ENCODE measurements around the gene GIN1. TPM values are rescaled to one million over a fixed set of nuclear protein-coding genes. Genes with fewer than 3 reads are reported as not detected.

The GIN1 gene
- polyA plus RNA-seq, 1 donor from 2014 or later = 17.5 TPM

GRCh38 chr5:103138202-103138690 is 18.3 kb upstream of the GIN1 start:
- Histone ChIP-seq H3K4me3 (ENCODE audit: low read length) (no peak overlapping the region), H3K4me2 (ENCODE audit: low read length) (no peak overlapping the region), H3K9me2 (ENCODE audit: insufficient read depth, low read length) (no peaks in the 10 kb centered on the region), H3K36me3 (ENCODE audit: insufficient read depth, low read length) (no peaks in the 10 kb centered on the region), H3K27me3 (ENCODE audit: insufficient read depth, low read depth, low read length) (no peaks in the 10 kb centered on the region), H3K9me3 (ENCODE audit: low read length) (no peaks in the 10 kb centered on the region), H4K20me1 (ENCODE audit: insufficient read depth) (no peaks in the 10 kb centered on the region), H3F3A (ENCODE audit: insufficient read depth, low read length, poor library complexity, severe bottlenecking) (no peaks in the 10 kb centered on the region), H3K27ac (ENCODE audit: low read length) (no peak overlapping the region), H3K79me2 (replicated peaks; ENCODE audit: insufficient read depth, low read length) (no peaks in the 10 kb centered on the region), H3K9ac (ENCODE audit: low read length) (no peak overlapping the region), H2AFZ (ENCODE audit: low read depth, low read length) (no peak overlapping the region)
- TF ChIP-seq MXI1 (conservative IDR thresholded peaks at IDR 0.05; ENCODE audit: poor library complexity, severe bottlenecking) (no peak), EP300 (conservative IDR thresholded peaks at IDR 0.05; ENCODE audit: poor library complexity, severe bottlenecking) (no peak), EZH2 (IDR thresholded peaks at IDR 0.05; ENCODE audit: borderline replicate concordance, insufficient read depth, low read length, poor library complexity, severe bottlenecking) (no peak), CTCF (IDR thresholded peaks at IDR 0.05; ENCODE audit: poor library complexity, severe bottlenecking) (no peak), TAF1 (IDR thresholded peaks at IDR 0.05; ENCODE audit: low read depth) (no peak), REST (IDR thresholded peaks at IDR 0.05; ENCODE audit: borderline replicate concordance) (no peak), POLR2AphosphoS5 (IDR thresholded peaks at IDR 0.05) (no peak), RAD21 (conservative IDR thresholded peaks at IDR 0.05) (no peak), SMC3 (conservative IDR thresholded peaks at IDR 0.05; ENCODE audit: poor library complexity) (no peak)

GRCh38 chr5:103135461-103135860 is 15.5 kb upstream of the GIN1 start:
- no peaks in the 10 kb centered on the region for H3K36me3 ChIP-seq (ENCODE audit: insufficient read depth, low read length)
- no peak overlapping the region for H3K4me3 ChIP-seq (ENCODE audit: low read length)

More at GRCh38 chr5:103135461-103135860, 15.5 kb upstream of the GIN1 start:
- H3K27ac ChIP-seq (ENCODE audit: low read length) = no peak overlapping the region
- peaks cover 8% of the 10 kb centered on the region for H3K79me2 ChIP-seq (replicated peaks; ENCODE audit: insufficient read depth, low read length)
- no peaks in the 10 kb centered on the region for H3K9me2 ChIP-seq (ENCODE audit: insufficient read depth, low read length)
- TF ChIP-seq SMC3 (conservative IDR thresholded peaks at IDR 0.05; ENCODE audit: poor library complexity) (no peak), TAF1 (IDR thresholded peaks at IDR 0.05; ENCODE audit: low read depth) (no peak), MXI1 (conservative IDR thresholded peaks at IDR 0.05; ENCODE audit: poor library complexity, severe bottlenecking) (no peak), REST (IDR thresholded peaks at IDR 0.05; ENCODE audit: borderline replicate concordance) (no peak), EP300 (conservative IDR thresholded peaks at IDR 0.05; ENCODE audit: poor library complexity, severe bottlenecking) (no peak), CTCF (IDR thresholded peaks at IDR 0.05; ENCODE audit: poor library complexity, severe bottlenecking) (no peak), POLR2AphosphoS5 (IDR thresholded peaks at IDR 0.05) (no peak), EZH2 (IDR thresholded peaks at IDR 0.05; ENCODE audit: borderline replicate concordance, insufficient read depth, low read length, poor library complexity, severe bottlenecking) (no peak), RAD21 (conservative IDR thresholded peaks at IDR 0.05) (no peak)
- no peak overlapping the region for H2AFZ ChIP-seq (ENCODE audit: low read depth, low read length)
- no peak overlapping the region for H3K4me2 ChIP-seq (ENCODE audit: low read length)
- H3K9me3 ChIP-seq (ENCODE audit: low read length) = no peaks in the 10 kb centered on the region
- H3F3A ChIP-seq (ENCODE audit: insufficient read depth, low read length, poor library complexity, severe bottlenecking) = no peaks in the 10 kb centered on the region
- H3K9ac ChIP-seq (ENCODE audit: low read length) = no peak overlapping the region
- H3K27me3 ChIP-seq (ENCODE audit: insufficient read depth, low read depth, low read length) = no peaks in the 10 kb centered on the region
- no peaks in the 10 kb centered on the region for H4K20me1 ChIP-seq (ENCODE audit: insufficient read depth)
